Stimulated activated CD8-positive, alpha-beta memory T cell treated with anti-CD3 and anti-CD28 coated beads, Interleukin-15, amount 100 ng/mL, for 48 hours (primary cell): ENCODE results near the gene IFNG-AS1.

Experiments
- DNase-seq, 2 donors: peaks; one replicate each; pipeline ENCODE4 v3.0.0-alpha.2; 2020; ENCODE audit warnings: low read depth in 2 of 2

IFNG-AS1 gene

GRCh38 chr12:68037616-68038255, 48.5 kb downstream of the IFNG-AS1 start:
- DNase-seq: no peak

- DNase-seq: no peak
Observed at GRCh38 chr12:68038650-68039049, 49.4 kb downstream of the IFNG-AS1 start.

GRCh38 chr12:68040450-68041075, 51.3 kb downstream of the IFNG-AS1 start:
- peak; percentile 18 to 38 for DNase-seq

- DNase-seq: peak; percentile 3 to 40
Observed at GRCh38 chr12:68042212-68042699, 53.0 kb downstream of the IFNG-AS1 start.

GRCh38 chr12:68043435-68043834, 54.2 kb downstream of the IFNG-AS1 start:
- no peak for DNase-seq

- no peak for DNase-seq
Observed at GRCh38 chr12:68048648-68049297, 59.5 kb downstream of the IFNG-AS1 start.

GRCh38 chr12:68056300-68056699, 67.1 kb downstream of the IFNG-AS1 start:
- DNase-seq: no peak

- no peak for DNase-seq
Observed at GRCh38 chr12:68063900-68064590, 74.8 kb downstream of the IFNG-AS1 start.

- no peak for DNase-seq
Observed at GRCh38 chr12:68065163-68065562, 75.9 kb downstream of the IFNG-AS1 start.

GRCh38 chr12:68065687-68066086, 76.4 kb downstream of the IFNG-AS1 start:
- no peak for DNase-seq

GRCh38 chr12:68067762-68068376, 78.6 kb downstream of the IFNG-AS1 start:
- DNase-seq: no peak

- no peak for DNase-seq
Observed at GRCh38 chr12:68069275-68069674, 80.0 kb downstream of the IFNG-AS1 start.
